HS-27A (cell line): ENCODE measurements around the gene MEX3A.
"Not testable (repeated sequence)": the region's sequence is repeated elsewhere in the genome, so short reads cannot be mapped to it uniquely, and the experiment has no call there.

Experiments used
- DNase-seq: peaks from one replicate; pipeline ENCODE4 v3.0.0-alpha.2; 2012; ENCODE audit warnings: low read depth, missing footprints

Gene MEX3A

GRCh38 chr1:156078728-156079127 lies 3.5 kb downstream of the MEX3A start:
- DNase-seq = no peak

- DNase-seq = no peak
These were observed 4.9 kb downstream of the MEX3A start for GRCh38 chr1:156077430-156077760.

- DNase-seq = no peak
These were observed 5.4 kb downstream of the MEX3A start for GRCh38 chr1:156076609-156077429.

GRCh38 chr1:156075775-156076204 lies 6.5 kb downstream of the MEX3A start:
- no peak for DNase-seq

GRCh38 chr1:156075162-156075561 lies 7.1 kb downstream of the MEX3A start:
- DNase-seq = no peak

GRCh38 chr1:156074661-156075060 lies 7.6 kb downstream of the MEX3A start:
- DNase-seq = no peak

GRCh38 chr1:156073740-156074139 lies 8.5 kb downstream of the MEX3A start:
- DNase-seq = no peak

GRCh38 chr1:156073110-156073687 lies 9.1 kb downstream of the MEX3A start:
- no peak for DNase-seq

- DNase-seq = no peak
These were observed 10.0 kb downstream of the MEX3A start for GRCh38 chr1:156072251-156072650.

- DNase-seq = not testable (repeated sequence)
These were observed 10.9 kb downstream of the MEX3A start for GRCh38 chr1:156071332-156071816.

- DNase-seq = no peak
These were observed 11.7 kb downstream of the MEX3A start for GRCh38 chr1:156070548-156070947.

- no peak for DNase-seq
These were observed 12.5 kb downstream of the MEX3A start for GRCh38 chr1:156069490-156070455.

- DNase-seq = no peak
These were observed 15.0 kb downstream of the MEX3A start for GRCh38 chr1:156067262-156067661.

GRCh38 chr1:156065871-156066270 lies 16.4 kb downstream of the MEX3A start:
- DNase-seq = no peak

GRCh38 chr1:156065212-156065611 lies 17.1 kb downstream of the MEX3A start:
- DNase-seq = no peak

- DNase-seq = no peak
These were observed 17.6 kb downstream of the MEX3A start for GRCh38 chr1:156064615-156065014.

- no peak for DNase-seq
These were observed 18.3 kb downstream of the MEX3A start for GRCh38 chr1:156063997-156064285.

GRCh38 chr1:156062189-156062588 lies 20.1 kb downstream of the MEX3A start:
- no peak for DNase-seq

- no peak for DNase-seq
These were observed 21.2 kb downstream of the MEX3A start, which contains the start of gene RAB25 for GRCh38 chr1:156060937-156061636. Gene RAB25 (plus strand): TSS chr1:156061160. CDS start chr1:156061401, 241 bp downstream.

- DNase-seq = no peak
These were observed 25.9 kb downstream of the MEX3A start for GRCh38 chr1:156056326-156056849.

GRCh38 chr1:156055281-156056048 lies 26.8 kb downstream of the MEX3A start:
- DNase-seq = no peak
